GM04504 (cell line): Measurements from ENCODE around the gene KCNS3.
A peak's percentile ranks its signal among the peaks of the same experiment; 100 is the strongest.

Source experiments
- DNase-seq: peaks from one replicate; pipeline ENCODE4 v3.0.0-alpha.2; 2012; ENCODE audit warnings: low read depth

The KCNS3 gene

DNA sequence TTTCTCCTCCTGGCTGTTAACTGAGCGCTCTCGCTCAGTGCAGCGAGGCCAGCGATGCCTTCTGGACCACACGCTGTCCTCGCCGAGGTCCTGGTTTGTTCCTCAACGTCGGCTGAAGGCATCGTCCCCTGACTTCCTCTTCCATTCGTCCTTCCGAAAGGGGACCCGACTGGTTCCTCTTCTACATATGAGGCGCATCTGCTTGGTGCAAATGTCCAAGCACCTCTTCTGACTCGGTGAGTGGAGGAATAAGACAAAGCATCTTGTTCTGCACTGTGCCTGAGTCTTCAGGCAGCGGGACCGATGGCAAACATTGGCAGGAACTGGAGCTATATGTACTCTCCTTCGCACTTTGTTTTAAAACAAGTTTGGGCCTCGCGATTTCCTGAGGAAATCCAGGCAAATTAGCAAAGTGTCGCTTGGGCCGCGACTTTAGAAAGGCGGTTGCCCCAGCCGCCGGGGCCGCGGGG is 621 bp upstream of the KCNS3 start:
- DNase-seq = no peak

DNA sequence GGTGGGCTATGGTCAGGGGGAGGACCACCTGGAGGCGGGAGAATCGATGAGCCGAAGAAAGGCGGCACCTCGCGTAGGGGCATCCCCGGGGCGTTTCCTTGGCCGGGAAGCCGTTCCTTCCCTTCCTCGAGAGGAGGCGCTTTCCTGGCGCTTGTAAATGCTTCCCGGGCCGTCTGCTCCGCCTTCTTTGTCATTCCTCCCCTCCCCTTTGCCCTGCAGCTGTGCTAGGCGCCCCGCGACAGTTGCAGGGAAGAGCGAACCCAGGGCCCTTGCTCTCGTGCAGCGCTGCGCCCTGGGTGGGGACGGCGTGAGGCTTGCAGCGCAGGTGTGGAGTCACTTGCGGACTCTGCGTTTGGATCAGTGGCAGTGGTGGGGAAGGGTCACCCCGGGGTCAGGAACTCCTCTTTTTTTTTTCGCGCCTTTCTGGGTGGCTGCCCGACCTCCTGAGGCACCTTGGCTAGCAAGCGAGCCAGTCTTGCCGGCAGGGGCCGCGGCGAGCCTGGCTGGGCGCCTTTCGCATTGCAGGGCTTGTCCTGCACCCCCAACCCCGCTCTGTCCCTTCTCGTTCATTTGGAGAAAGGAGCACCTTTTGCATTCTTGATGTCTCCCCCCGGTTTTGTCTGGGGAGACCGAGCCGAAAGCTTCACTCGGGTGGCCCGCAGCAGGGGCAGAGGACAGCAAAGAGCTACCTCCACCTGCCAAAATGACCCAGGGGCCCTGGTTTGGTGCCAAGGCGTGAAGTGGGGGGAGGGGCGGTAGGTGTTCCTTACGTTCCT is 858 bp downstream of the KCNS3 start:
- no peak for DNase-seq

- no peak for DNase-seq
These were observed 1.4 kb downstream of the KCNS3 start for GRCh38 chr2:17879913-17880274.

- no peak for DNase-seq
These were observed 14.5 kb downstream of the KCNS3 start for GRCh38 chr2:17892770-17893534.

DNA sequence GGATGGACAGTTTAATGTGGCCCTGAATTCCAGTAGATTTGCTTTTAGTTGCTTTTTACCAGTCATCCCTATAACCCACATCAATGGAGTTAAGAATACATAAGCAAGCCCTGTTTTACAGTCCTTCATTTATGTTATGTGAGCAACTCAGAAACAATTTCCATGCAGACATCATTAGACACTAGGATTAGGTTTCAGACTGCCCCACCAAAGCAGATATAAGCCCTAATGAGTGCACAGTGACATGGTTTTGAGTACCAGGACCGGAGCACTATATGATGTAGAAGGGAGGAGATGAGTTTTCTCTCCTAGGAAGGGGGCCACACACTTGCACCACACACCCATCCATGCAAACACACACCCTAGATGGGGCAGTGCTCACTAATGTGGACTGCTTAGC is 15.5 kb downstream of the KCNS3 start:
- no peak for DNase-seq

GRCh38 chr2:17894556-17894955 is 16.1 kb downstream of the KCNS3 start:
- DNase-seq = no peak

GRCh38 chr2:17899871-17900270 is 21.4 kb downstream of the KCNS3 start:
- DNase-seq = no peak

- no peak for DNase-seq
These were observed 22.8 kb downstream of the KCNS3 start for GRCh38 chr2:17901246-17901645.

- no peak for DNase-seq
These were observed 32.5 kb downstream of the KCNS3 start for GRCh38 chr2:17910980-17911379.

- no peak for DNase-seq
These were observed 33.2 kb downstream of the KCNS3 start for GRCh38 chr2:17911491-17912260.

GRCh38 chr2:17912266-17912691 is 33.8 kb downstream of the KCNS3 start:
- DNase-seq = no peak

DNA sequence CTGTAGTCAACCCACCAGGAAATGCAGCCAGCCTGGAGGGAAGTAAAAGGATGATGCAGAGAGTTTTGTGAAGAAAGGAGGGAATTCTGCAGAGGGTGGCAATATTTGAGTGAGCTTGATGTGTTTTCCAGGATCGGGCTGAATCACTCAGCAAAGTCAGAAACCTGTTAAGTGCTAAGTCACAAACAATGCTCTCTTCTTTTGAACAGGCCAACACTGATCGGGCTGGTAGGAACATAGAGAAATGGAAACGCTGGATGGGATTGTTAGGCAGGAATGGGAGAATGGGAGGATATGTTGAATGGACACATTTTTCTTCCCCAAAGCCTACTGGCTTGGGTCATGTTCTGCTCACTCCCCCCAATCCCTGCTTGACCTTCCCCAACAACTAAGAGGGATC is 36.6 kb downstream of the KCNS3 start:
- no peak for DNase-seq

- no peak for DNase-seq
These were observed 37.5 kb downstream of the KCNS3 start for GRCh38 chr2:17915811-17916518.

GRCh38 chr2:17916584-17916983 is 38.1 kb downstream of the KCNS3 start:
- no peak for DNase-seq

- DNase-seq = no peak
These were observed 40.3 kb downstream of the KCNS3 start for GRCh38 chr2:17918789-17919188.

DNA sequence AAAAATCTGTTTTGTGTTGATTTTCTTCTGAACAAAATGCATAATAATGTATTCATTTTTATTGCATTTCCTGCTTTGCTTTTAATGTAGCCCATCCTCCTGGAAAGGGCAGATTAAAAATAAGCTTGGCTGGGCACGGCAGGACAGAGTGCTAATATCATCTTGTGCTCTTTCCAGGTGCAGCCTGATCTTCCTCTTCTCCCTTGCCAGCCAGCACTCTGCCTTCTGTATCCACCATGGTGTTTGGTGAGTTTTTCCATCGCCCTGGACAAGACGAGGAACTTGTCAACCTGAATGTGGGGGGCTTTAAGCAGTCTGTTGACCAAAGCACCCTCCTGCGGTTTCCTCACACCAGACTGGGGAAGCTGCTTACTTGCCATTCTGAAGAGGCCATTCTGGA is 52.3 kb downstream of the KCNS3 start:
- no peak for DNase-seq

GRCh38 chr2:17933256-17933655 is 54.8 kb downstream of the KCNS3 start:
- no peak for DNase-seq

GRCh38 chr2:17934721-17935120 is 56.3 kb downstream of the KCNS3 start:
- peak; percentile 67 for DNase-seq

GRCh38 chr2:17935242-17935885 is 56.9 kb downstream of the KCNS3 start:
- no peak for DNase-seq

DNA sequence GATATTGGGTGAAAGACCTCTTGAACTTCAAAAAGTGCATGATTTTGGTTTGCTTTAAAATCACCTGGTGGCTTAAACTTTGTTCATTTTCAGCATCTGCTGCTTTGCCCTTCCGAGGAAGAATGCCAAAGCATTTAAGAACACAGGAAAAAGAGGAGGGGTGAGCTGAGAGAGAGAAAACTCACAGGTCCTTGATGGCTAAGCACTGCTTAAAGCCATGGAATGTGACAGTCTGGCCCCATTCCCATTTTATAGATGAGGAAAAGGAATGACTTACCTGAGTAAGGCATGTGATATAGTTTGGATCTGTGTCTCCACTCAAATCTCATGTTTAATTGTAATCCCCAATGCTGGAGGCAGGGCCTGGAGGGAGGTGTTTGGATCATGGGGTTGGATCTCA is 58.1 kb downstream of the KCNS3 start:
- no peak for DNase-seq

DNA sequence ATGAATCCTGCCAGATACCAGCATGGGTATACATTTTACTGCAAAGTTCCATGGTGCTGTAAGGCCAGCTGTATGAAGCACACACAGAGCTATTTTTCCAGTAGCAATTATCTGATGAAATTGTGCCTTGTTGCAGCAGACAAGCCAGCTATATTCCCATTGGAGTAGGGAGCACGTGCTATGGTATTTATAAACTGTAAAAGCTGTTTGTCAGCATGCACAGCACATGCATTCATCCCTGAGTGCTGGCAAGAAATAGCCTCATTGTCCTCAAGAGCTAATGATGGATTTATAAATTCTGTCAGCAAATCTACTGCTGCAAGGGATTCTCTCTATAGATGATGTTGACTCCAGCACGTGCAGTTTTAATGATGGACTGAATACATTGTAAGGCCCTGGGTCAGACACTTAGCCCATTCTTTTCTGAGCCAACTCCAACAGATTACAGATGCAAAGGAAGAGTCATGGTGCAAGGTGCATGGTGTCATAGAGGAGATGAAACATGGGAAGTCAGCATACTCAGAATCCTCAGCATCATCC is 61.7 kb downstream of the KCNS3 start:
- DNase-seq = no peak
